Activated CD4-positive, alpha-beta T cell treated with anti-CD3 and anti-CD28 coated beads for 24 hours (primary cell): ENCODE measurements around the gene QSOX2.
"Not testable (repeated sequence)": the region's sequence is repeated elsewhere in the genome, so short reads cannot be mapped to it uniquely, and the experiment has no call there.

ENCODE experiments used
- DNase-seq, 2 donors: peaks; one replicate each; pipeline ENCODE4 v3.0.0-alpha.2; 2020; ENCODE audit warnings: low read depth in 2 of 2

The QSOX2 gene

DNA sequence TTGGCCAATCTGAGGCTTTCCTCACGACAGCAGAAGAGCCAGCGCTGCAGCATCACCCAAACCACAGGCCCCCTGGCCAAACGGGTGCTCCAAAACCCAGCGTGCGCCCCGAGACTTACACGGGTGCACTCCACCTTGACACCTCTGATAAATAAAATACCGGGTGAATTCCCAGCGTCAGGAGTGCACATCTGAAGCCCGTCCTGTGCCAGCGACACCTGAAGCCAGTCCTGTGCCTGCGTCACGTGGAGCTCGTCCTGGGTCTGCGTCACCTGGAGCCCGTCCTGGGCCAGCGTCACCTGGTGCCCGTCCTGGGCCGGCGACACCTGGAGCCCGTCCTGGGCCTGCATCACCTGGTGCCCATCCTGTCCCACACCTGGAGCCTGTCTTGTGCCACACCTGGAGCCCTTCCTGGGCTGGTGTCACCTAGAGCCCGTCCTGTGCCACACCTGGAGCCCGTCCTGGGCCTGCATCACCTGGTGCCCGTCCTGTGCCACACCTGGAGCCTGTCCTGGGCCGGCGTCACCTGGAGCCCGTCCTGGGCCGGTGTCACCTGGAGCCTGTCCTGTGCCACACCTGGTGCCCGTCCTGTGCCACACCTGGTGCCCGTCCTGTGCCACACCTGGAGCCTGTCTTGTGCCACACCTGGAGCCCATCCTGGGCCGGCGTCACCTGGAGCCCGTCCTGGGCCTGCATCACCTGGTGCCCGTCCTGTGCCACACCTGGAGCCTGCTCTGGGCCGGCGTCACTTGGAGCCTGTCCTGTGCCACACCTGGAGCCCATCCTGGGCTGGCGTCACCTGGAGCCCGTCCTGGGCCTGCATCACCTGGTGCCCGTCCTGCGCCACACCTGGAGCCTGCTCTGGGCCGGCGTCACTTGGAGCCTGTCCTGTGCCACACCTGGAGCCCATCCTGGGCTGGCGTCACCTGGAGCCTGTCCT is 8.9 kb downstream of the QSOX2 start:
- DNase-seq: not testable (repeated sequence)

DNA sequence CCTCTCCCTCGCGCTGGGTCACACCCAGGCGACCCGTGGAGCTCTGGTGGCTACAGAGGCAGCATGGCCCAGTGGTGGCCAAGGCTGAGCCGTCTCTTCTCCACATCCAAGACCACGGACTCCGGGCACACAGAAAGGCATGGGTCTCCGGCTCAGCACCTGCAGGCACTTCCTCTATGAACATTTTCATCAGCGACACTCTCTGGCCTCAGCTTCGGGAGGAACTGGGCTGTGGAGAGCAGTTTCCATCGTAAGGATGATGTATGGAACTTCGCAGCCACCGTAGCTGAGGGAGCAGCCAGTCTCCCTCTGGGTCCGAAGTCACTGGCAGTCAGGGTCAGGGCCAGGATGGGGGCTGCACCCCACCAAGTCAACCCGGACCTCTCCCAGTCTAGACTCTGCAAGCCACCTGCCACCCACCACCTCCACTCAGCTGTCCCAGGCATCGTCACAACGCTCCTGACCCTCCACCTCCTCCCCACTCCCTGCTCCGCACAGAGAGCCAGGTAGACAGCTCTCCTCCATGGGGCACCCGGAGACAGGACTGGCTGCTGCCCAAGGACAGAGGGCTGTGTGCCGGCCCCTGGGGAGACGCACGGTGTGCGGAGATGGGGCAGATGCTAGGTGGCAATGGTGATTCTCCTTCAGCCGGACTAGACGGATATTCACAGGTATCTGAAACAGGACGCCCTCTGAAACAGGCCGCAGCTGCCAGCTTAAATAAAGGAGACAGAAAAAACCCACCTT is 9.7 kb downstream of the QSOX2 start:
- no peak for DNase-seq

DNA sequence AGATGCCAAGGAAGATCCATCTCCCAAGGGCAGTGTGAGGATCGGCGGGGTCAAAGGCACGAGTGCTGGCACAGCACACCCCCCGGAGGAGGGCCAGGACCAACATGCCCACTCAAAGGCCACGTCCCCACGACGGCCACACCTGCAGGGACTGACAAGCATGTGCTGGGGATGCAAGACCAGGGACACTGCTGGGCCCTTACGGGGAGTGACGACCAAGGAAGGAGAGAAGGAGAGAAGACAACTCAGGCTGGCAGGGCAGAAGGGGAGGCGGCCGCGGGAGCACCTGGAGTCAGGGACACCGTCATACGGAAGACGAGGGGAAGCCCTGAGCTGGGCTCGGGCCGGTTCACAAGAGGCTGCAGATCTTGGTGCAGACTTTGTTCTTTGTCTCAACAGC is 10.4 kb downstream of the QSOX2 start:
- DNase-seq: no peak

DNA sequence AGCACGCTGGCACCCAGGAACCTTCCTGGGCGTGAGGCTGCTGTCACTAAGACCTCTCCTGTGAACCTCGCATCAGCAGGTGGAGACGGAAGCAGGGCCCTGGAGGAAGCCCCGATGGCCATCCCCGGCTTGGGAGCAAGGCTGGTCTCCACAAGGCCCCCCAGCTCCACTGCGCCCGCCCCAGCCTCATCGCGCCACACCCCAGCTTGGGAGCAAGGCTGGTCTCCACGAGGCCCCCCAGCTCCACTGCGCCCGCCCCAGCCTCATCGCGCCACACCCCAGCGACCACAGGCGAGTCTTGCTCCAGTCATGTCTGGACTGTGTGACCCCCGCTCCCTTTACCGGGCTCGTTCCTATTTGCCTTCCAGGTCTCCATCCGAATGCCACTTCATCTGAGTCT is 11.0 kb downstream of the QSOX2 start:
- no peak for DNase-seq

- DNase-seq: no peak
These were observed 11.7 kb downstream of the QSOX2 start for GRCh38 chr9:136233868-136234267.

GRCh38 chr9:136233411-136233810 is 12.2 kb downstream of the QSOX2 start:
- no peak for DNase-seq

GRCh38 chr9:136232969-136233368 is 12.6 kb downstream of the QSOX2 start:
- no peak for DNase-seq

DNA sequence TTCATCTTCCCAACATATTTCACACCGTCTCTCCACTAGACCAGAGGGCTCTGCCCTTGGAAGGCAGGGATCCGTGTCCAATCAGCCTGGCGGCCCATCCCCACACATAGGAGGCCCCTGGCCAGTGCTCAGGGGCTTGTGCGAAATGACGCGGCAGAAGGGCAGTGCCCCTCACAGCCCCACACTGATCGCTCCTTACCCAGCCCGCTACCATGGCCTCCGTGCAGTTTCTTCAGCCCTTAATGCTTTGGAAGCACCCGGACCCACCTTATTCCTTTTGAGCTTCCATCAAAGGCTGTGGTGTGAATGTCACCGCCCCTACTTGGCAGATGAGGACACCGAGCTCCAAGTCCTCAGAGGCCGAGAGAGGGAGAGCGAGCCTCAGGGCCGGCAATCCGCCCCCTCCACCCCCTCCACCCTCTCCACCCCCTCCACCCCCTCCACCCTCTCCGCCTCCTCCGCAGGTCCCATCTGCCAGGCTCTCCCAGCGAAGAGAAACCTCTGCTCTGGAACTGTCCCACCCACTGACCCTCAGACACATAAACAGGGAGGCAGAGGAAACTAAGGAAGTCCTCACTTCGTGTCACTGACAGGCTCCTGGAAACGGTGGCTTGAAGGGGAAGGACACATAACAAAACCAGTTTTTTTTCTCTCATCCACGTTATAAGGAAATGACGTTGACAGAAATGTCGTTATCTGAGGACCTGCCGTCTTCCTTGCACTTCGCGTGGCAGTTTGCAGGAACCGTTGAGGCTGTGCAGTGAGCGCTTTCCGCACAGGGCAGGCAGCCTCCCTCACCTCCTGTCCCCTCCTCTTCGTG is 13.9 kb downstream of the QSOX2 start:
- DNase-seq: no peak

DNA sequence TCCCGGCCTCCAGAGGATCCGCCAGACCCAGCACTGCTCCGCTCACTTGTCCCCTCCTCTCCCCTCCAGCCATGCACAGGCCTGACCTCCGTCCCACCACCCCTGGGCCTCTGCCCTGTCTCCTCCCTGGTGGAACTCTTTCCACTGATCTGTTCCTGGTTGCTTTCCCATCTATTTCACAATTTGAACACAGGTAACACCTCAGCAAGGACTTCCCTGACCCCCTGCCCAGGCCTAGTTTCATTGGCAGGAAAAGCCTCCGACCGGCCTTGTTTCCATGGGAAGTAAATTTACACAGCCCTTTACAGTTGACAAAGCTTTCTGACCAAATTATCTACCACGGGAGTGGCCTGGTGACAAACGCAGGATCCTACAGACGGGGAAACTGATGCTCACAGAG is 14.8 kb downstream of the QSOX2 start:
- DNase-seq: no peak

GRCh38 chr9:136230365-136230764 is 15.2 kb downstream of the QSOX2 start:
- DNase-seq: no peak

- DNase-seq: no peak
These were observed 16.2 kb downstream of the QSOX2 start for GRCh38 chr9:136229096-136230065.

DNA sequence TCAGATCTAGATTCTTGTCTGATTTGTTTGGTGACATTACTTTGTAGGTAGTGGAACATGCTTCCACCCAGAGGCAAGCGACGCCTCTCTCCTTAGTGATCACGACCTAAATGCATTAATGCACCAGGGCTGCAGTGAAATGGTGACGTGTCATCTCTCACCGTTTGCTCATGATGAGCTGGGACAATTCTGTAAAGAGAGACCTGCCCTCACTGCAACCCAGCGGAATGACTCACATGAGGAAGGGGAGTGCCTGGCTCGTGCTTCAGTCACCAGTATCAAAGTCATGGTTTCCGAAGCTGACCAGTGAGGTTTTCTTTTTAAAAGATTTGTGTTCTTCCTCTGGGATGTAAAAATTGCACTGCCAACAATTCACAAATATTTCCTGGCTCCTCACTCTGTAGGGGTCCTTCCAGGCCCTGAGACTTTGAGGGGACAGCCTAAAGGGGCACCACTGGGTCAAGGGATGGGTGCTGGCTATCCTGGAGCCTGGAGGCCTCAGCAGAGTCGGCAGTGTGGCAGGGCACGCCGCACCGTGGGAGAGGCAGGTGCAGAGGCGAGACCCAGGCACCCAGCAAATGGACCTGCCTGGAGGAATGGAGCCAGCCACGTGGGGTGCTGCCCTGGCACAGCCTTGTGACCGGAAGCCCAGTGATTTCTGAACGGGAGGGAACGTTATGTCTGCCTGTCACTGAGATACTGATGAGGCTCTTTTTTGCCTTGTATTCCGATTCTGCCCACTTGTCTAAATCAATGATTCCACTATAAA is 17.3 kb downstream of the QSOX2 start:
- no peak for DNase-seq

DNA sequence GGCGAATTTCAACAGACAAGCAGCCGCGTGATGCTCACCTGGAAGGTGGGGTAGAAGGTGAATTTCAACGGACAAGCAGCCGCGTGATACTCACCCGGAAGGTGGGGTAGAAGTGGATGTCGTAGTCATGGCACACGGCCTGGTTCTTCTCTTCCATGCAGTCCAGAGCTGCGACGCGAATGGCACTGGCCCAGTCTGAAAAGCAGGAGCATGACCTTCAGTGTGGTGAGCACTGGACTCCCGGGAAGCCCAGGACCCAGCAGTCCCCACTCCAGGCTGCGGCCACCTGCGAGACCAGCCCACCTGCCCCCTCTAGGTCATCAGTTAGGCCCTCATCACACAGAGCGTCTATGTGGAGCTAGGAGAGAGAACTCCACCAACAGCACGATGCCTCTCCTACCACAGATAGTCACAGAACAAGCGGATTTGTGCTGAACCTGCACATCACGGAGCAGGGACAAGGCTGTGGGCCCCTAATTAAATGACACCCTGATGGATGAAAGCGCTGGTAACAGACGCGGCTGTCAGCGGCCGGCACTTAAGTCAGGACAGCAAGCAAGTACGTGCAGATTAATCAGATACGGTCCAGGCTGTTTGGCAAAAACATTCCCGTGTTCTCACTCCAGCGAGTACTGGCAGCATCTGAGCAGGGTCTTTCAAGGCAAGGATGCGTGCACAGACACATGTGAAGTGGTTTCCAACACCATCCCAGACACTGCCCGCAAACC is 18.8 kb downstream of the QSOX2 start:
- DNase-seq: no peak

GRCh38 chr9:136225748-136226679 is 19.6 kb downstream of the QSOX2 start:
- peak; percentile 47 to 52 for DNase-seq

DNA sequence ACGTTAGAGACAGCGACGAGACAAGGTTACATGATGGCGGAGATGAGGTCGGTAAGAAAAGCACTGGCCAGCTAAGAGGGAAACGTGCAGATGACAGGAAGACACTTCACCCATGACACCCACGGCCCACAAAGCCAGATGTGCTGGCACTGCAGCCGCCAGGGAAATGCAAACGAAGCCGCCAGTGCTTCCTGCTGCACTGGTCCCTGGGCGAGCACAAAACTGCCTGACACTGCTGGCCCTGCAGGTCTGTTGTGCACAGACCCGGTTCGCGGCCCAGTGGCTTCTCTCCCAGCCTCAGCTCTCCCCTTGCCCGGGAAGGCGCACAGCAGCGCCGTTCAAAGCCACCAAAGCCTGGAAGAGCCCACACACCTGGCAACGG is 20.3 kb downstream of the QSOX2 start:
- DNase-seq: no peak

DNA sequence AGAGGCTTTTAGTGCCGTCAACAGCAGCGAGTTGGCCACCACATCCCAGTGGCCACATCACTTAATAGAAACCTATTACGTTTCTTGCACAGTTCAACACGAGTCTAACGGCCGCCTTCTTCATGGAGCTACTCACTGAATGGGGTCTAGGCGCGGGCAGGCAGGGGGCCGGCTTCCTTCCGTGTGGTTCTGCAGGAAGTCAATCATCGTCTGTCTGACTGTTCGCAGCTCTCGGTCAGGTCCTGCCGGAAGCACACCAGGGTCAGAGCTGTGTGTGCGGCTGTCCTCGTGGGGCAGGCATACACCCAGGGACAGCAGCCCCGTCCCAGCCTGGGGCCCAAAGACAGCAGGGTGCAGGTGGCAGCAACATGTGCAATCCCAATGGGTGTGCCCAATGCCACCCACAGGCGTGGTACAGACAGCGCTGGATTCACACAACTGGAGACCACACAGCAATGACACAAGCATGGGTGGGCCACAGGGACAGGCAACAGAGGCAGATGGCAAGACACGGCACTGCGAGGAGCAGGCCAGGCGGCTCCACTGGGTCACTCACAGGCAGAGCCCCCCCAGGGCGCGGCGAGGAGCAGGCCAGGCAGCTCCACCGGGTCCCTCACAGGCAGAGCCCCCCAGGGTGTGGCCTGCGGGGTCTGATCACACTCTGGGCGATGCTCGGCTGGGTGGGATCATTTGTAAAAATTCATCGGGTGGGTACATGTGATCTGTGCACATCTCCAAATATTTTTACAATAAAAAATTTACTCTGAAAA is 21.6 kb downstream of the QSOX2 start:
- no peak for DNase-seq

DNA sequence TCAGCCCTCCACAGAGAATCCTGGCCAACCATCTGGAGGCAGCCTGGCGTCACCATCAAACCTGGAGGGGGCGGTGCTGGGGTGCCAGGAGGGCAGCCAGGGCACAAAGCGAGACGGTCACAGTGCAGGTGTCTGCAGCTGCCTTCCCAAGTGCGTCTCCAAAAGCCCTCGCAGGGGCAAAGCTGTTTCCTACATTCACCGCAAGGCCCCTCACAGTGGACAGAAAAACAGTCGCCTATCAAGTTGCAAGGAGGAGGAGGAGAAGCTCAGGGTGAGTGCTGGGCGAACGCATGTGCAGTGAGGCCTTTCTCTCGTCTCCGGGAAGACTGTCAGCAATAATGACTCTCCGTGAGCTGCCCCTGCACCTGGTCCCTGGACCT is 22.7 kb downstream of the QSOX2 start:
- no peak for DNase-seq
